H54 (cell line): ENCODE data around the gene REX1BD.

Source experiments
- DNase-seq: peaks from one replicate; pipeline ENCODE4 v3.0.0; 2011; ENCODE audit warnings: low spot score, mixed read lengths; ENCODE audit not compliant: insufficient read length
- FAIRE-seq: peaks from 3 replicates; lab custom pipeline; 2011; peaks lifted over from hg19 to GRCh38; lab: Jason Lieb, UNC
- POLR2A ChIP-seq: IDR thresholded peaks from 2 replicates; pipeline ENCODE4 v1.6.1; 2011; ENCODE audit warnings: low read depth, mild to moderate bottlenecking, low read length

The REX1BD gene

GRCh38 chr19:18633321-18633720 is 44.7 kb downstream of the REX1BD start:
- no peak for TF ChIP-seq POLR2A
- no peak for FAIRE-seq
- no peak for DNase-seq

GRCh38 chr19:18634612-18635297 is 46.2 kb downstream of the REX1BD start:
- no peak for DNase-seq
- FAIRE-seq, result no peak

GRCh38 chr19:18635831-18636182 is 47.2 kb downstream of the REX1BD start:
- DNase-seq (no peak), FAIRE-seq (no peak)
- TF ChIP-seq POLR2A, result no peak

More at GRCh38 chr19:18634612-18635297, 46.2 kb downstream of the REX1BD start:
- no peak for TF ChIP-seq POLR2A

GRCh38 chr19:18636183-18636968 is 47.8 kb downstream of the REX1BD start:
- peak; percentile 91 for DNase-seq
- 0 out of 2 replicates have a peak, but pooled peaks have one; percentile 10 for TF ChIP-seq POLR2A
- no peak for FAIRE-seq

GRCh38 chr19:18636969-18637629 is 48.5 kb downstream of the REX1BD start, which contains the start of gene KLHL26:
Gene KLHL26, plus strand, starts transcription at chr19:18637028. Its CDS starts 27 bp downstream, at chr19:18637055.
- FAIRE-seq (no peak), DNase-seq (peak; percentile 82)
- TF ChIP-seq POLR2A, result peak; percentile 53

GRCh38 chr19:18637673-18638630 is 49.4 kb downstream of the REX1BD start:
- FAIRE-seq (no peak), DNase-seq (no peak)
- no peak for TF ChIP-seq POLR2A

- no peak for TF ChIP-seq POLR2A
- FAIRE-seq, result no peak
- DNase-seq, result no peak
Observed at GRCh38 chr19:18639706-18640243, 51.2 kb downstream of the REX1BD start.
